ENCODE data around the gene FICD. TPM values are rescaled to one million over a fixed set of nuclear protein-coding genes. Genes with fewer than 3 reads are reported as not detected.
A peak's percentile ranks its signal among the peaks of the same experiment; 100 is the strongest.

The FICD gene
- polyA plus RNA-seq, 1 donor from 2014 or later = 1.5 TPM

- no peaks in the 10 kb centered on the region for H4K20me1 ChIP-seq (ENCODE audit: insufficient read depth)
- no peak overlapping the region for H2AFZ ChIP-seq (ENCODE audit: low read depth, low read length)
- H3K9ac ChIP-seq (ENCODE audit: low read length) = no peak overlapping the region
- no peak overlapping the region for H3K4me2 ChIP-seq (ENCODE audit: low read length)
- H3K27me3 ChIP-seq (ENCODE audit: insufficient read depth, low read depth, low read length) = no peaks in the 10 kb centered on the region
- H3K9me2 ChIP-seq (ENCODE audit: insufficient read depth, low read length) = no peaks in the 10 kb centered on the region
- H3F3A ChIP-seq (ENCODE audit: insufficient read depth, low read length, poor library complexity, severe bottlenecking) = no peaks in the 10 kb centered on the region
- H3K4me3 ChIP-seq (ENCODE audit: low read length) = peak overlapping the region; percentile 13
- peak overlapping the region; percentile 45 for H3K27ac ChIP-seq (ENCODE audit: low read length)
- TF ChIP-seq SMC3 (conservative IDR thresholded peaks at IDR 0.05; ENCODE audit: poor library complexity) = no peak
- TF ChIP-seq REST (IDR thresholded peaks at IDR 0.05; ENCODE audit: borderline replicate concordance) = peak; percentile 69
- TF ChIP-seq RAD21 (conservative IDR thresholded peaks at IDR 0.05) = no peak
- TF ChIP-seq CTCF (IDR thresholded peaks at IDR 0.05; ENCODE audit: poor library complexity, severe bottlenecking) = no peak
- H3K36me3 ChIP-seq (ENCODE audit: insufficient read depth, low read length) = no peaks in the 10 kb centered on the region
- no peaks in the 10 kb centered on the region for H3K79me2 ChIP-seq (replicated peaks; ENCODE audit: insufficient read depth, low read length)
- no peaks in the 10 kb centered on the region for H3K9me3 ChIP-seq (ENCODE audit: low read length)
Measured at GRCh38 chr12:108468196-108468968, 46.7 kb upstream of the FICD start.

- Histone ChIP-seq H3K79me2 (replicated peaks; ENCODE audit: insufficient read depth, low read length) (no peaks in the 10 kb centered on the region), H2AFZ (ENCODE audit: low read depth, low read length) (no peak overlapping the region), H3K9me2 (ENCODE audit: insufficient read depth, low read length) (no peaks in the 10 kb centered on the region), H3K4me2 (ENCODE audit: low read length) (no peak overlapping the region), H3K27me3 (ENCODE audit: insufficient read depth, low read depth, low read length) (no peaks in the 10 kb centered on the region), H3F3A (ENCODE audit: insufficient read depth, low read length, poor library complexity, severe bottlenecking) (no peaks in the 10 kb centered on the region), H3K9me3 (ENCODE audit: low read length) (no peaks in the 10 kb centered on the region), H3K27ac (ENCODE audit: low read length) (no peak overlapping the region), H3K9ac (ENCODE audit: low read length) (no peak overlapping the region), H3K4me3 (ENCODE audit: low read length) (no peak overlapping the region), H3K36me3 (ENCODE audit: insufficient read depth, low read length) (no peaks in the 10 kb centered on the region), H4K20me1 (ENCODE audit: insufficient read depth) (no peaks in the 10 kb centered on the region)
- TF ChIP-seq MXI1 (conservative IDR thresholded peaks at IDR 0.05; ENCODE audit: poor library complexity, severe bottlenecking) (no peak), TAF1 (IDR thresholded peaks at IDR 0.05; ENCODE audit: low read depth) (no peak), REST (IDR thresholded peaks at IDR 0.05; ENCODE audit: borderline replicate concordance) (no peak), RAD21 (conservative IDR thresholded peaks at IDR 0.05) (no peak), EZH2 (IDR thresholded peaks at IDR 0.05; ENCODE audit: borderline replicate concordance, insufficient read depth, low read length, poor library complexity, severe bottlenecking) (no peak), CTCF (IDR thresholded peaks at IDR 0.05; ENCODE audit: poor library complexity, severe bottlenecking) (no peak), EP300 (conservative IDR thresholded peaks at IDR 0.05; ENCODE audit: poor library complexity, severe bottlenecking) (no peak), SMC3 (conservative IDR thresholded peaks at IDR 0.05; ENCODE audit: poor library complexity) (no peak), POLR2AphosphoS5 (IDR thresholded peaks at IDR 0.05) (no peak)
Measured at GRCh38 chr12:108473400-108474055, 41.5 kb upstream of the FICD start.

Data from neural cell (in vitro differentiated cells).